Suprapubic skin (tissue), 4 donors: ENCODE measurements around the gene PTPRN2. TPM values are rescaled to one million over a fixed set of nuclear protein-coding genes. Genes with fewer than 3 reads are reported as not detected.

Experiments
- DNase-seq, 2 donors: peaks; one replicate each; pipeline ENCODE4 v3.0.0-alpha.2; 2019; ENCODE audit warnings: low spot score in 2 of 2
- H3K27ac ChIP-seq: fragments of 200-600 bp; sonication (generic); one replicate; pipeline ENCODE4 v1.5.1; 2019
- H3K27me3 ChIP-seq: fragments of 200-600 bp; sonication (generic); one replicate; pipeline ENCODE4 v1.5.1; 2019
- H3K36me3 ChIP-seq: fragments of 200-600 bp; sonication (generic); one replicate; pipeline ENCODE4 v1.5.1; 2019
- H3K4me1 ChIP-seq: fragments of 200-600 bp; sonication (generic); one replicate; pipeline ENCODE4 v1.5.1; 2019
- H3K4me3 ChIP-seq: fragments of 200-600 bp; sonication (generic); one replicate; pipeline ENCODE4 v1.5.1; 2019; ENCODE audit warnings: mild to moderate bottlenecking
- H3K9me3 ChIP-seq: fragments of 200-600 bp; sonication (generic); one replicate; pipeline ENCODE4 v1.5.1; 2019
- EP300 ChIP-seq: sonication (generic); formaldehyde crosslinking; IDR thresholded peaks from one replicate; pipeline ENCODE4 v1.6.1; 2017; ENCODE audit warnings: antibody characterized with exemption
- POLR2A ChIP-seq, 2 donors: fragments of 450-650 bp; IDR thresholded peaks; one replicate each; pipeline ENCODE4 v1.6.1; 2017; ENCODE audit warnings: antibody characterized with exemption in 2 of 2, mild to moderate bottlenecking in 2 of 2, moderate library complexity in 2 of 2
- POLR2AphosphoS5 ChIP-seq, 3 donors: sonication (generic); formaldehyde crosslinking; IDR thresholded peaks; one replicate each; pipeline ENCODE4 v1.6.1; 2017; ENCODE audit warnings: antibody characterized with exemption in 3 of 3
- WGBS: methylation state at CpG from one replicate; pipeline ENCODE4 v1.1.5; 2018; 5-methylcytosine and 5-hydroxymethylcytosine counted together
- total RNA-seq, 4 donors: library from RNA; depleted of rRNA; stranded (reverse); fragments of >200 nt; gene quantifications; one replicate each; pipeline ENCODE4 v1.1.0, GENCODE V29; 2016
- TF ChIP-seq, protein P1 (sequence below), 2 donors: fragments of 200-600 bp in 1 of 2; fragments of 450-650 bp in 1 of 2; sonication (generic) in 1 of 2; IDR thresholded peaks; one replicate each; pipeline ENCODE4 v1.5.1; 2016 to 2019; ENCODE audit warnings: antibody characterized with exemption in 2 of 2, mild to moderate bottlenecking in 1 of 2, moderate library complexity in 1 of 2

PTPRN2 gene
- total RNA-seq, 4 donors from 2014 or later, result 0.23 to 1.8 (median 1.3) TPM

DNA sequence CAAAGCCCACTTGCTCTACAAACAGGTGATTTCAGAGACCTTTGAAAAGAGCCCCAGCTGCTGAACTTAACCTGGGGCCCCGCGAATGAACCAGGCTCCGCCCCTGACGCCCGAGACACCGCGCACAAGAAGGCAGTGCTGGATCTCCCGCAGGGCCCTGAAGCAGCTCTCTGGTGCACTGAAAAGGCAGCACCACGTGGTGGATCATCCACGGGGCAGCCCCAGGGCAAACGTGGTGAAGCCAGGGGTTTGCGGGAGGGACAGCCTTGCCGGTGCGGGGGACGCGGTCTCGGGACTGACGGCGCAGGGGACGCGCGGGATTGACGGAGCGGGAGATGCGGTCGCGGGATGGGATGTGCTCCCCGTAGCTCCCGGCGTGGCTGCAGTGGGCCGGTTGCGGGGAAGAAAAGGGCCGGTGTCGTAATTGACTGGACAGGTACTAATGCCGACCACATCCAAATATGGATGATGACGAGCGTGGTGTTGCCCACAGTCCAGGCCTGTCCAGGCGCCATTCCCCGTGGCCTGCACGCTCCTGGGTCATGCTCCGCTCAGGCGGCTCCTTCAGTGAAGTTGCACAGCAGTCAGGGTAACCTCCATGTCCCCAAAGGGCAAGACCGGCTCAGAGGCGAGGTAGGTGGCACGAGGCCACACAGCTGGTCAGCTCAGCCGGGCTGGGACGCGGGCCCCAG, 829.7 kb downstream of the PTPRN2 start:
- DNase-seq, result no peak
- TF ChIP-seq, protein P1, sequence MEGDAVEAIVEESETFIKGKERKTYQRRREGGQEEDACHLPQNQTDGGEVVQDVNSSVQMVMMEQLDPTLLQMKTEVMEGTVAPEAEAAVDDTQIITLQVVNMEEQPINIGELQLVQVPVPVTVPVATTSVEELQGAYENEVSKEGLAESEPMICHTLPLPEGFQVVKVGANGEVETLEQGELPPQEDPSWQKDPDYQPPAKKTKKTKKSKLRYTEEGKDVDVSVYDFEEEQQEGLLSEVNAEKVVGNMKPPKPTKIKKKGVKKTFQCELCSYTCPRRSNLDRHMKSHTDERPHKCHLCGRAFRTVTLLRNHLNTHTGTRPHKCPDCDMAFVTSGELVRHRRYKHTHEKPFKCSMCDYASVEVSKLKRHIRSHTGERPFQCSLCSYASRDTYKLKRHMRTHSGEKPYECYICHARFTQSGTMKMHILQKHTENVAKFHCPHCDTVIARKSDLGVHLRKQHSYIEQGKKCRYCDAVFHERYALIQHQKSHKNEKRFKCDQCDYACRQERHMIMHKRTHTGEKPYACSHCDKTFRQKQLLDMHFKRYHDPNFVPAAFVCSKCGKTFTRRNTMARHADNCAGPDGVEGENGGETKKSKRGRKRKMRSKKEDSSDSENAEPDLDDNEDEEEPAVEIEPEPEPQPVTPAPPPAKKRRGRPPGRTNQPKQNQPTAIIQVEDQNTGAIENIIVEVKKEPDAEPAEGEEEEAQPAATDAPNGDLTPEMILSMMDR (IDR thresholded peaks at IDR 0.05), result no peak
- no peak for TF ChIP-seq POLR2AphosphoS5 (IDR thresholded peaks at IDR 0.05)
- TF ChIP-seq POLR2A (IDR thresholded peaks at IDR 0.05), result no peak
- no peak for TF ChIP-seq EP300
- 80% methylated on average over 45 of the region's 48 CpGs for WGBS
- no peak overlapping the region for H3K27ac ChIP-seq
- no peaks in the 10 kb centered on the region for H3K4me1 ChIP-seq
- peaks cover 3% of the 10 kb centered on the region for H3K9me3 ChIP-seq
- no peak overlapping the region for H3K4me3 ChIP-seq
- no peaks in the 10 kb centered on the region for H3K36me3 ChIP-seq
- H3K27me3 ChIP-seq, result no peaks in the 10 kb centered on the region

GRCh38 chr7:157757211-157757610, 830.4 kb downstream of the PTPRN2 start:
- no peaks in the 10 kb centered on the region for H3K27me3 ChIP-seq
- no peak overlapping the region for H3K4me3 ChIP-seq
- H3K36me3 ChIP-seq, result no peaks in the 10 kb centered on the region
- no peak overlapping the region for H3K27ac ChIP-seq
- 89% methylated on average over 17 of the region's 21 CpGs for WGBS
- no peaks in the 10 kb centered on the region for H3K4me1 ChIP-seq
- no peaks in the 10 kb centered on the region for H3K9me3 ChIP-seq
- TF ChIP-seq POLR2AphosphoS5 (IDR thresholded peaks at IDR 0.05) (no peak), EP300 (no peak), POLR2A (IDR thresholded peaks at IDR 0.05) (no peak)
- TF ChIP-seq, protein P1 (IDR thresholded peaks at IDR 0.05), result no peak
- DNase-seq, result no peak

DNA sequence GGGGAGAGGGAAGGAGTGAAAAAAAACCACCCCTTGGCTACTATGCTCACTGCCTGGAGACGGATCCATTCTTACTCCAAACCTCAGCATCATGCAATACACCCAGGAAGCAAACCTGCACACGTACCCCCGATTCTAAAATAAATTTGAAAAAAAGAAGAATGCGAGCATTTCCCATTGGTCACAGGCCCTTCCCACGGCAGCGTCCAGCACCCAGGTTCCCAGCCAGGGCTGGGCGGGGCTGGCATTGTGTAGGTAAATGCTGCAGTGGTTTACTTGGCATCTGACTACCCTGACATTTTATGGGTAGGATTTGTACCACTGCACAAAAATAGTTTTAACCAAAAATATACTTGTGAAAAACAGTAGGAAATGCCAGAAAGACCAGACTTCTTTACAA, 831.9 kb downstream of the PTPRN2 start:
- 87% methylated on average over 7 of the region's 7 CpGs for WGBS

GRCh38 chr7:157754416-157754790, 833.2 kb downstream of the PTPRN2 start:
- WGBS, result 91% methylated on average over 9 of the region's 9 CpGs
- Histone ChIP-seq H3K27ac (no peak overlapping the region), H3K36me3 (no peaks in the 10 kb centered on the region), H3K4me3 (no peak overlapping the region), H3K4me1 (no peaks in the 10 kb centered on the region), H3K27me3 (no peaks in the 10 kb centered on the region), H3K9me3 (no peaks in the 10 kb centered on the region)
- TF ChIP-seq, protein P1 (IDR thresholded peaks at IDR 0.05), result no peak
- TF ChIP-seq EP300 (no peak), POLR2A (IDR thresholded peaks at IDR 0.05) (no peak), POLR2AphosphoS5 (IDR thresholded peaks at IDR 0.05) (no peak)
- DNase-seq, result no peak

More for the DNA sequence above, 831.9 kb downstream of the PTPRN2 start:
- TF ChIP-seq POLR2A (IDR thresholded peaks at IDR 0.05) (no peak), EP300 (no peak), POLR2AphosphoS5 (IDR thresholded peaks at IDR 0.05) (no peak)
- TF ChIP-seq, protein P1 (IDR thresholded peaks at IDR 0.05), result no peak
- no peaks in the 10 kb centered on the region for H3K36me3 ChIP-seq
- no peaks in the 10 kb centered on the region for H3K9me3 ChIP-seq
- no peaks in the 10 kb centered on the region for H3K27me3 ChIP-seq
- H3K27ac ChIP-seq, result no peak overlapping the region
- H3K4me1 ChIP-seq, result no peaks in the 10 kb centered on the region
- no peak overlapping the region for H3K4me3 ChIP-seq
- DNase-seq, result no peak

GRCh38 chr7:157753713-157754415, 833.8 kb downstream of the PTPRN2 start:
- TF ChIP-seq POLR2A (IDR thresholded peaks at IDR 0.05) (no peak), POLR2AphosphoS5 (IDR thresholded peaks at IDR 0.05) (no peak), EP300 (no peak)
- TF ChIP-seq, protein P1 (IDR thresholded peaks at IDR 0.05), result no peak
- Histone ChIP-seq H3K4me1 (no peaks in the 10 kb centered on the region), H3K4me3 (no peak overlapping the region), H3K27me3 (no peaks in the 10 kb centered on the region), H3K9me3 (no peaks in the 10 kb centered on the region), H3K27ac (no peak overlapping the region), H3K36me3 (no peaks in the 10 kb centered on the region)
- WGBS, result 94% methylated on average over 8 of the region's 21 CpGs
- DNase-seq, result peak in 1 of 2 donors; percentile 21
